ENCODE measurements around the gene ITSN2.

DNA sequence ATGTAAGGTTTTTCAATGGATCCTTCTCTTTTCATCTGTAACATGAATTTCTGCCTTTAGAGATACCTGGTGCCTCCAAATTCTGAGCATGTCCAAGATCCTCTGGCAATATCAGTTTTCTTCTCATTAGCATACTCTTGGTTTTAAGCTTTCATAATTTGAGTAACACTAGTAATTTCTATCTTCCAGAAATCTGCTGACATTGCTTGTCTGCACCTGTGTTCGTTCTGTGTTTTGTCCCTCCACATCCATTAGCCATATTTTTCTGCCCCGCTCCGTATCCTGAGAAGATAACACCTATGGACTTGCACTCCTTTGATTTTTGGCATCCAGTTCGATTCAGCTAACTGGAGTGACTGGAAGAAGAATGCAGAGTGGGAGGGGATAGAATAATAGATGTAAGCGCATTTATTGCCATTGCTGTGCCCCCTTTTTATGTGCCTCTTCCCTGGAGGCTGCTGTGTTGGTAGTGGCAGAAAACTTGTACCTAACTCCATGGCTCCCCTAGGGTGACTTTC lies 32.3 kb upstream of the ITSN2 start:
- no peak for TF ChIP-seq POLR2A (IDR thresholded peaks at IDR 0.05)
- TF ChIP-seq, protein P1, sequence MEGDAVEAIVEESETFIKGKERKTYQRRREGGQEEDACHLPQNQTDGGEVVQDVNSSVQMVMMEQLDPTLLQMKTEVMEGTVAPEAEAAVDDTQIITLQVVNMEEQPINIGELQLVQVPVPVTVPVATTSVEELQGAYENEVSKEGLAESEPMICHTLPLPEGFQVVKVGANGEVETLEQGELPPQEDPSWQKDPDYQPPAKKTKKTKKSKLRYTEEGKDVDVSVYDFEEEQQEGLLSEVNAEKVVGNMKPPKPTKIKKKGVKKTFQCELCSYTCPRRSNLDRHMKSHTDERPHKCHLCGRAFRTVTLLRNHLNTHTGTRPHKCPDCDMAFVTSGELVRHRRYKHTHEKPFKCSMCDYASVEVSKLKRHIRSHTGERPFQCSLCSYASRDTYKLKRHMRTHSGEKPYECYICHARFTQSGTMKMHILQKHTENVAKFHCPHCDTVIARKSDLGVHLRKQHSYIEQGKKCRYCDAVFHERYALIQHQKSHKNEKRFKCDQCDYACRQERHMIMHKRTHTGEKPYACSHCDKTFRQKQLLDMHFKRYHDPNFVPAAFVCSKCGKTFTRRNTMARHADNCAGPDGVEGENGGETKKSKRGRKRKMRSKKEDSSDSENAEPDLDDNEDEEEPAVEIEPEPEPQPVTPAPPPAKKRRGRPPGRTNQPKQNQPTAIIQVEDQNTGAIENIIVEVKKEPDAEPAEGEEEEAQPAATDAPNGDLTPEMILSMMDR (IDR thresholded peaks at IDR 0.05 in 8 of 11, conservative IDR thresholded peaks at IDR 0.05 in 3 of 11): no peak
- no peak for TF ChIP-seq POLR2AphosphoS5 (IDR thresholded peaks at IDR 0.05)
